GM18517 (cell line): ENCODE data around the gene UQCRC1.
A peak's percentile ranks its signal among the peaks of the same experiment; 100 is the strongest.

Experiments used
- ATAC-seq: cut with Tn5 transposase; IDR thresholded peaks from one replicate; pipeline ENCODE4 v1.9.1; 2021; ENCODE audit warnings: mild to moderate bottlenecking, moderate library complexity; ENCODE audit not compliant: unreplicated experiment

Gene UQCRC1

GRCh38 chr3:48609088-48610005, at the start of gene UQCRC1:
Gene UQCRC1 (minus strand): TSS chr3:48609646. CDS start chr3:48609620, 26 bp downstream.
- peak; percentile 91 for ATAC-seq

DNA sequence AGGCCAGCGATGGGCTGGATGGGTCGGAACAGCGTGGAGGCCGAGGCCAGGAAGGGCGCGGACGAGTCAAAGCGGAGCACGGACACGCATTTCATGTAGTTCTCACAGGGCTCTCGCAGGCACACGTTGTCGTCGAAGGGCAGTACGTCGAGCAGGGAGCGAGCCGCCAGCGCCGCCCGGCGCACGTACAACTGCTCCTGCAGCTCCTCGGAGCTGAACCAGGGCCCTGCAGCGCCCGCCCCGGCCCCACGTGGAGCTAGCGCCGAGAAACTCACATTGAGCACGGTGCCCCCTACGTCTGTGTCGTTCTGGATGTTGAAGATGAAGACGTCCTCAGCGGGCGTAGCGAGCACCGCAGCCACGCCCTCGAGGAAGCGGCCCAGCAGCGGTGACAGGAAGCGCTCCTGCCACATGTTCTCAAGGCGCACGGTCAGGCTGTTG, 47.4 kb upstream of the UQCRC1 start:
- no peak for ATAC-seq

GRCh38 chr3:48656061-48656840, 46.8 kb upstream of the UQCRC1 start:
- ATAC-seq, result peak; percentile 53

GRCh38 chr3:48655606-48656005, 46.2 kb upstream of the UQCRC1 start:
- no peak for ATAC-seq

DNA sequence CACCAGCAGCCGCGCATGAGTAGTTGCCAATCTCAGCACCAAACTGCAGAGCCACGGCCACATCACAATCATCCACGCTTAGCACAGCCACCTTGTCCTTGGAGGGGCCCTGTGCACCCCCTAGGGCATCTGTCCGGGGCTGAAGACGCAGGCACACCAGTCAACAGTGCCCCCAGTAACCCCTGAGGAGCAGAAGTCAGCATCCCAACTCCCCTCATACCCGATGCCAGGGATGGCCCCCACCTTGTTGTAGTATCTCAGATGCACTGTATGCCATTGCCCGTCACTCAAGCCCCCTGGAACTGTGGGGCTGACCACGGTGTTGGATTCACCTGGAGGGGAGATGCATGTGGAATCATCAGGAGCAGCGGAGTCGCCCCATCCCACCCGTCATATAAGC, 45.6 kb upstream of the UQCRC1 start:
- ATAC-seq, result no peak

DNA sequence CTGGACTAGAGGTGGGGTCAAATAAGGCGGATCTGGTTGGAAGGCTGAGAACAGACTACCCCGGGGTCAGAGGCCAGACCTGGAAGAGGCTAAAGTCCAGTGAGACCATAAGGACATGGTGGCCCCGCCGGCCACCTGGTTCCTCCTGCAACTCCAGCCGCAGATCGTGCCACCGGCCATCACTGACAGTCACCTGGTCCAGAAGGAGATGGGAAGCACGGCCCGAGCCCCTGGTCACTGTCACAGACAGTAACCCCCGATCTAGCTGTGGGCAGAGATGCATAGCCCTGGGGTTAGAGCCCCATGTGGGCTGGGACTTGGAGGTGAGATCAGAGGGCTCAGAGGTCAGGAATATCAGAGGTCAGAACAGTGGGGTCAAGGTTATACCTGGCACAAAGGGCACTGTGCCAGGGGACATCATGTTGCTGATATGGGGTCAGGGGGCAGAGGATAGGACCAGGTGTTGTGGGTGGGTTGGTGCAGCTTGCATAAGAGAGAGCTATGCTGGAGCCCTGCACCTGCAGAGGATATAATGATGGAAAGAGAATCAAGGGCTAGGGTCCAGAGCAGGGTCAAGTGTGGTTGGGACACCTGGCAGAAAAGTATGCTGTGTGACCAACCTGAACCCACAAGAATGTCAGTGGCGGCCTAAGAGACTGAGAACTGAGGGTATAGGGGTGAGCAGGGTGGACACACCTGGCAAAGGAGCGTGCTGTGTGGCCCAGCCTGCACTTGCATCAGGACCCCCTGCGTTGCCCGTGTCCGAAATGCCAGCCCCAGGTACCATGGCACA, 43.7 kb upstream of the UQCRC1 start:
- no peak for ATAC-seq

DNA sequence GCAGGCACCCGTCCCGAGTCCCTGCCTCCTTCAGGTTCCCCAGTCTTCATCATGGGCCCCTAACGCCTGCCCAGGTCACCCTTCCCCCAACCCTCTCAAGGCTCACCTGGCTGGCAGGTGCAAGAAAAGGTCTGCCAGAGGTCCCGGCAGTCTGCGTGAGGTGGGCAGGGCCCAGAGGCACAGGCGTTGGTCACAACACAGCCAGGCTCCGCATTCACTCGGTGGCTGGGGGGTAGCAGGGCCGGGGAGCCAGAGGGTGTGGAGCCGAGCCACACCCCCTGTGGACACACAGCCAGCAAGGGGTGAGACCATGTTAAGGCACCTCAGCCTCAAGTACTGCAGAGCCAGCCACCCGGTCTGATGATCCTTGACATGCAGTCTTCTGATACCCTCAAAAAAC, 42.3 kb upstream of the UQCRC1 start:
- ATAC-seq, result no peak

DNA sequence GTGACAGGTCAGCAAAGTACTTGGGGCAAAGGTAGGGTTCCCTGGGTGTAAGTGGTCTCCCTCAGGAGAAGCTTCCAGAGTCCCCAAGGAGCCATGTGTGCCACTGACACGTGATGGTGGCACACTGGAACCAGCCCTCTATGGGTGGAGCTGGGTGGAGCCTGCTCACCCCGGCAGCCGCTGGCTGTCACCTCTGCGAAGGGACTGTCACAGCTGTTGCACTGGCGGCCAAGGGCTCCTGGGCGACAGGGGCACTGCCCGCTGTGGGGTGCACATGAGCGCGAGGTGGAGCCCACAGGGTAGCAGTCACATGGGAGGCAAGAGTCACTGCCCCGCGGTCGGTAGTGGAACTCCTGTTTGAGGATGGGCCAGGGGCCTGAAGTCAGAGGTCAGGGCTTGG, 41.3 kb upstream of the UQCRC1 start:
- no peak for ATAC-seq

- no peak for ATAC-seq
Observed at GRCh38 chr3:48648188-48648850, 38.9 kb upstream of the UQCRC1 start.

- no peak for ATAC-seq
Observed at GRCh38 chr3:48647714-48648113, 38.3 kb upstream of the UQCRC1 start.

DNA sequence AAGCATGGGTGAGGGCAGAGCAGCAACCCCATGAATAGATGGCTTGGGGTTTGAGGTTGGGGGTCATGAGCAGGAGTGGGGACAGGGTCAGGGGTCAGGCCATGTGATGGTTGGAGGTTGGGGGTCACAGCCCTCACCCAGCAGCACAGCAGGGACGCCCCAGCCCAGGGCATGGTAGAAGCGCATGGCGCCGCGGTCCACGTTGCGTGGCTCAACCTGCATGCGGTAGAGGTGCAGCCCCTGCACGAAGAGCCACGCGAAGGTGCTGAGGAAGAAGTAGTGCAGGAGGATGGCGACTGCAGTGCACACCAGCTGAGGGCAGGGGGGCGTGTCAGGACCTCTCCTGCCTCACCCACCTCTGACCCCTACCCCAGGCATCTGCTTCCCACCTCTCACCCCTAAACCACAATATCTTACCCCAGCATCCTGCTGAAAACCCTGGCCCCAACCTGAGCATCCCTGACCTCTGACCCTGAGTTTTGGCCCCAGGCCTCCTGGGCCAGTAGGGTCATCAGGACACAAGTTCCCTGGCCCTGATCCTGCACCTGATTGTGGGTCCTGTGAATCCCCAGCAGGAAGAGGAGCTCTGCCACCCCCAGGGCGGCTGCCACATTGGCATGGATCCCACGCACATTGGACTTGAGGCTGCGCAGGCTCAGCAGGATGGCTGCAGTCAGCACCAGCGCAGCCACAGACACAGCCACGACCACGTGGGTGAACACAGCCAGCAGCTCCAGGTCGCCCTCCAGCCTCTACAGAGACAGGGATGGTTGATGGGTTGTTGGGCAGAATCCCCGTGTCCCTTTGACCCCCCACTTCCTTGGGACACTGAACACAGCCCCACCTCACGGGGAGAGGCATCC, 35.7 kb upstream of the UQCRC1 start:
- ATAC-seq, result no peak

GRCh38 chr3:48642605-48643004, 33.2 kb upstream of the UQCRC1 start:
- ATAC-seq, result no peak

DNA sequence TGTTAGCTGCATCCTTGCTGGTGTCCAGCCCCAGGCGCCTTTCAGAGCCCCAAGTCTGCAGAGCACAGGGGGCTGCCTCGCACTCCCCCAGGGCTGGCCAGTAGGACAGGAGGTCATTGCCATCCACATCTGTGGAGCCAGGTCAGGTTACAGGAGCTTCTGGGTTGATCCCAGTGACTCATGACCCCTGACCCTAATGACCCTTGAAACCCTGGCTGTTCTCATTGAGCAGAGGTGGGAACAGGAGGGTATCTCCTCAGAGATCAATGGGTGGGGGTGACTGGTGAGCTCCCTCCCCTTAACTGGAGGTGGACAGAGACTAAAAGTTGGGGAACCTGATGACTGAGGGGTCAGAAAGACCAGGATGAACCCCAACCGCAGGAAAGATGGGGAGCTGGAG, 31.9 kb upstream of the UQCRC1 start:
- ATAC-seq, result no peak

DNA sequence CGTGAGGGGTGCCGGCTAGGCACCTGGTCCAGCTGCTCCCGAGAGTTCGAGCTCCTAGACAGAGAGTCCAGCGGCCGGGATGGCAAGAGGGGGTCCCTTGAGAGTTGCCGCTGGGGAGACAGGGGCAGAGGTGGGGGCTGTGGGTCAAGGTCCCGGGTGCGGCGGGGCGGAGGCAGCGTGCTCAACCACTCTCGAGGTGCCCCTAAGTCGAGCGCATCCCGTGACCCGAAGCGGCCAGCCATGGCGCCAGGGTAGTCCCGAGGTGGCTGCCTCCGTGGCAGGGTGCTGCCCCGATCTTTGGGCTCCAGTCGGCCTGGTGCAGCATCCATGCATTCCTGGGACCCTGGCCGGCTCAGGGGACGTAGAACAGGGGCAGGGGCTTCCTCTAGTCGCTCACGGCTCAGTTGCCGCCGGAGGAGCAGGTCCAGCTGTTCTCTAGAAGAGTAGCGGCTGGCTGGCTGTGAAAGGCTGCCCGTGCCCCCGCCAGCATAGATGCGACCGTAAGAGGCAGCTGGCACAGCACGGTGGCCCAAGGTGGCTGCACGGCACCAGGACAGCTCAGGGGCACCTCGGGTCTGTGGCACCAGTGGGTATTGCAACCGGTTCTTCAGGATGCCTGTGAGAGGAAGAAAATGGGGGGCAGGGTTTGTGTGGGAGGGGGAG, 30.6 kb upstream of the UQCRC1 start:
- ATAC-seq, result no peak

- ATAC-seq, result no peak
Observed at GRCh38 chr3:48637305-48637704, 27.9 kb upstream of the UQCRC1 start.

- ATAC-seq, result no peak
Observed at GRCh38 chr3:48636149-48636655, 26.8 kb upstream of the UQCRC1 start.

DNA sequence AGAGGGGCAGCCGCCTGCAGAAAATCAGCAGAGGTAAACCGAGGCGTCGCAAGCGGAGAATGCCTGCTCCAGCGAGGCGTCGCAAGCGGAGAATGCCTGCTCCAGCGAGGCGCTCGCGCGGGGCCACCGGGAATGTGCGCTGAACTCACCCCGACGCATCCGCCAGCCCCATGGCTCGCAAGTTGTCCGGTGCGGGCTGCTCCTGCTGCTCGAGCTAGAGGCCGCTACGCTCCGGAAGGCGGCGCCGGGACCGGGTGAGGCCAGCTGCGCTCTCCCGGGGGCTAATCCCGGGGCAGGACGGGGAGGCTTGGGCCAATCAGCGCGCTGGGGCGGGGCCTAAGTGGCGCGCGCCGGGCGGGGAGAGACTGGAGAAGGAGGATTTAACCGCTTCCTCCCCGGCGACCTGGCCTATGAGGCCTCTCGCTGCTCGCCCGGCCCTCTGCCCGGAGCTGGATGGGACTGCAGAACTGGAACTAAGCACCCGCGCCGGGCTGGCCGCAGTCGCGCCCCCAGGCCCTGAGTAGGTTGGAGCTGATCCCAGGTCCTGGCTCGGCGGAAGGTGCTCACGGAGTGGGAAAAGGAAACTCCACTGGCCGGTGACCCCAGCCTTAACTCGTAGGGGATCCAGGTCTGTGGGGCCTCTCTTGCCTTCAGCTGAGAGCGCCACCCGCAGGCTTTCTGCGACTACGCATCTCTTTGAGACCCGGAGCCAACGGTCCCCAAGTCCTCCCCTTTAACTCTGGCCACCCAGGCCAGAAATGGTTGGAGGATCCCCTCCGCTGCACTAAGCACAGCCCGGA, 26.0 kb upstream of the UQCRC1 start, which contains the start of gene SLC26A6:
Gene SLC26A6 (minus strand): TSS at position 240 of the 800 bp plus-strand sequence. CDS start 68 bp downstream, at position 172.
- peak; percentile 84 for ATAC-seq

GRCh38 chr3:48634661-48635221, 25.3 kb upstream of the UQCRC1 start:
- peak; percentile 22 for ATAC-seq
